NCI-H82 treated with DMSO at 0.1 percent for 48 hours (cell line): ENCODE data around the gene KRTAP10-2.
"Not testable (repeated sequence)": the region's sequence is repeated elsewhere in the genome, so short reads cannot be mapped to it uniquely, and the experiment has no call there.

Experiments
- DNase-seq: peaks from one replicate; lab custom pipeline; 2025; ENCODE audit not compliant: unreplicated experiment; lab: John Stamatoyannopoulos, UW

Gene KRTAP10-2, protein sequence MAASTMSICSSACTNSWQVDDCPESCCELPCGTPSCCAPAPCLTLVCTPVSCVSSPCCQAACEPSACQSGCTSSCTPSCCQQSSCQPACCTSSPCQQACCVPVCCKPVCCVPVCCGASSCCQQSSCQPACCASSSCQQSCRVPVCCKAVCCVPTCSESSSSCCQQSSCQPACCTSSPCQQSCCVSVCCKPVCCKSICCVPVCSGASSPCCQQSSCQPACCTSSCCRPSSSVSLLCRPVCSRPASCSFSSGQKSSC

DNA sequence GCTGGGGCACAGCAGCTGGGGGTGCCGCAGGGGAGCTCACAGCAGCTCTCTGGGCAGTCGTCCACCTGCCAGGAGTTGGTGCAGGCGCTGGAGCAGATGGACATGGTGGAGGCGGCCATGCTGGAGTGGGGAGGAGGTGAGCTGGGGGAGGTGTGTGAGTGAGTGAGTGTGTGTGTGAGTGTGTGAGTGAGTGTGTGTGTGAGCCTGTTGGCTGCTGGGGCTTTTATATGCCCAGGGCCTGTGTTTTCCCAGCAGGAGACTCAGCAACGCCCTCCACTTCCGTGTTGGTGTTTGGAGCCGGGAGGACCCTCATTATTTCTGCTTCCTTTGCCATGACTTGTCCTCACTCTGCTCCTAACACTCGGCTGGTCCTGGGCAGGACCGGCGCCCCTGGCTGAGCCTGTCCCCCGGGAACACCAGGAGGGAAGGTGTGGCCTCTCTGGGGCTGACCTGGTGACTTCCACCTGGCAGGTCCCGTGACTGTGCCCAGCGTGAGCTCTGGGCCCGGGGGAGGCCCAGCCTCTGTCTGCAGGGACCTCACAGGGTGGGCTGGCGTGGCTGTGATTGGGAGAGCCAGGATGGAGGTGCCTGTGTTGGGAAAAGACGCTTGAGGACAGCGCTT, at the start of gene KRTAP10-2:
TSS of gene KRTAP10-2 (minus strand) at position 166 of the 622 bp plus-strand sequence. CDS start at position 119, 47 bp downstream.
- DNase-seq: no peak

DNA sequence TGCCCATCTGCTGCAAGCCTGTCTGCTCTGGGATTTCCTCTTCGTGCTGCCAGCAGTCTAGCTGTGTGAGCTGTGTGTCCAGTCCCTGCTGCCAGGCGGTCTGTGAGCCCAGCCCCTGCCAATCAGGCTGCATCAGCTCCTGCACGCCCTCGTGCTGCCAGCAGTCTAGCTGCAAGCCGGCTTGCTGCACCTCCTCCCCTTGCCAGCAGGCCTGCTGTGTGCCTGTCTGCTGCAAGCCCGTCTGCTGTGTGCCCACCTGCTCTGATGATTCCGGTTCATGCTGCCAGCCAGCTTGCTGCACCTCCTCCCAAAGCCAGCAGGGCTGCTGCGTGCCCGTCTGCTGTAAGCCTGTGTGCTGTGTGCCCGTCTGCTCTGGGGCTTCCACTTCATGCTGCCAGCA, 49.8 kb upstream of the KRTAP10-2 start:
- DNase-seq: not testable (repeated sequence)

DNA sequence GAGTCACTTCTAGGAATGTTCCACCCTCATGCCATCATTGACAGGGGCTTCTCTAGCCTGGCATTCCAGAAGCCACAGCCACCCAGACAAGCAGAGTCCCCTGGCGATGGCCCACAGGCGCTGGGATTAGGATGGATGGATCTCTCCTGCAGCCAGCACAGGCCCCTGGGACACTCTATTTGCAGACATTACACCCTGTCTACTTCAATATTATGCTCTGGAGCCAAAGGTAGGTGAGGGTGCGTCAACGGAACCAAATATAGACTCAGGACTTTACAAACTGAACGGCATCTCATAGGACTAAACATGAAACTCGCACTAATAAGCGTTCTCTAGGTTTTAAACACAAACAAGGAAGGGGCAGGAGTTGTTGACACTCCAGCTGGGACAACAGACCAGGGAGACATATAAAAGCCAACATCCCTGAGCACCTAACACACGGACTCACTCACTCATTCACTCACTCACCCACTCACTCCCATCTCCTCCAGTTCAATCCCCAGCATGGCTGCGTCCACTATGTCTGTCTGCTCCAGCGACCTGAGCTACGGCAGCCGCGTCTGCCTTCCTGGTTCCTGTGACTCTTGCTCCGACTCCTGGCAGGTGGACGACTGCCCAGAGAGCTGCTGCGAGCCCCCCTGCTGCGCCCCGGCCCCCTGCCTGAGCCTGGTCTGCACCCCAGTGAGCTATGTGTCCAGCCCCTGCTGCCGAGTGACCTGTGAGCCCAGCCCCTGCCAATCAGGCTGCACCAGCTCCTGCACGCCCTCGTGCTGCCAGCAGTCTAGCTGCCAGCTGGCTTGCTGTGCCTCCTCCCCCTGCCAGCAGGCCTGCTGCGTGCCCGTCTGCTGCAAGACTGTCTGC, 49.0 kb upstream of the KRTAP10-2 start, which contains the start of gene KRTAP10-7:
TSS of gene KRTAP10-7 (plus strand) at position 480 of the 861 bp plus-strand sequence. CDS start at position 505, 25 bp downstream.
- DNase-seq: not testable (repeated sequence)

DNA sequence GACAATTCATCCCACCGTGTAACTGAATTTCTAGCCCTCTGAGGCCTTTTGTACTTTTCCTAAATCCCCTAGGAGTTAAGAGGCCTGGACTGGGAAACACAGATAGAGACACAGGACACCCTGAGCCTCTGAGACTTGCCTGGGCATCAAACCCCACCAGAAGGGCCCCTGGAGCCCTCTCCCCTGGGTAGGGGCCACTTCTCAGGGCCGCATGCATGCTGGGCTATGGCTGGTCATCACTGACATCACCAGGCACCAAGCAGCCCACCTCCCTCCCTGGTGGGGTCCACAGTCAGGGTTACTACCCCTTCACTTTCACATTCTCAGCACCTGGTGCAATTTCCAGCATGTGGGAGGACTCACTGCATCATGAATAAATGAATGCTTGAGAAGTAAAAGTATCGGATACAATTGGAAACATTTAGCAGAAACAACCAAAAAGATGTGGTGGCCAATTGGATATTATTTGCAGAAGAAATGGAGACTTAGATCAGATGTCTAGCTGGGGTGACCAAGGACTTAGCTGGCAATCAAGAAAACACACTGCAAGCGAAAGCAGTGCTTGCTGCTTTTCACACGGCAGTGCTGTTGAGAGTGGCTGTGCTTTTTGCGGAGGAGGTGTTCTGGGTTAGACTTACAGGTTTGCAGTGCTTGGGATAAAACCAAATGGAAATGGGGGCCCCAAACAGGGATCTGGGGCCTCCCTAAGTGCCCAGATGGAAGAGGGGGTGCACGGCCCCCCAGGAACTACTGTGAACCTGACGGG, 48.1 kb upstream of the KRTAP10-2 start:
- no peak for DNase-seq

DNA sequence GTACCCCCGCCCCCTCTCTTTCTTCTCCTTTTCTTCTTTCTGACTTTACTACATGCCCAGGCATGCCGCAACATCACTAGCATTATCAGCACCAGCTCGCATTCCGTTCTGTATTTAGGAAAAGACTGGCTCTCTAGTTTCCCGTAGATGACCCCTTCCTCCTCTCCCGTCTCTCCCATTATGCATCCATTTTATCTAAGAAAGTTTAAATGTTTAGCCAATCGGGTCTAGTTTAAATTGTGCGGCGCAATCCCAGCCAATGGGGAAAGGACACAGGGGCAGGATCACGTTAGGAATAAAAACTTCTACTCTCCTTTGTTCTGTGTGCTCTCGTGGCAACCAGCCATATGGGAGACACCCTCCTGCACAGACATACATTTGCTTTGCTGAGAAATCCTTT, 46.8 kb upstream of the KRTAP10-2 start:
- no peak for DNase-seq

DNA sequence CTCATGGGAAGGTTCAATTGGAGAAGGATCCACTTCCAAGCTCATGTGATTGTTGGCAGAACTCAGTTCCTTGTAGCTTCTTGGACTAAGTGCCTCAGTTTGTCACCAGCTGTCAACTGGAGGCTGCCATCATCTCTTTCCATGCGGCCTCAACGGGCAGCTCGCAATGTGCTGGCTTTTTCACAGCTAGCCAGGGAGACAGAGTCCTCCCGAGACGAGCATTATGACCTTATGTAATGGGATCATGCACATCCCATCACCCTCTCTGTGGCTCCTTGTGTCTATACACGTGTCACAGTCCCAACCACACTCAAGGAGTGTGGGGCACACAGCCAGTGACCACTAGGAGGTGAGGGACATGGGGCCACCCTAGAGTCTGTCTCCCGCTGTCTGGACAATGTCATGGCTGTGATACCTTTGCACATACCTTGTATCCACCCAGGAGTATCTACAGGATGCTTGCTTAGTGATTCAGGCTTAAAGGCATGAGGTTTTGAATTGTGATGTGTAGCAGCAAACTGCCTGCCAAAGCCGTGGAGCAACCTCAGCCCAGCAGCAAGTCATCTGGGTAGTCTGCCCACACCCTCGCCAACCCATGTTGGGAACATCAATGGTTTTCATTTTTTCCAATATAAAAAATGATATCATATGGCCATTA, 44.9 kb upstream of the KRTAP10-2 start:
- no peak for DNase-seq

DNA sequence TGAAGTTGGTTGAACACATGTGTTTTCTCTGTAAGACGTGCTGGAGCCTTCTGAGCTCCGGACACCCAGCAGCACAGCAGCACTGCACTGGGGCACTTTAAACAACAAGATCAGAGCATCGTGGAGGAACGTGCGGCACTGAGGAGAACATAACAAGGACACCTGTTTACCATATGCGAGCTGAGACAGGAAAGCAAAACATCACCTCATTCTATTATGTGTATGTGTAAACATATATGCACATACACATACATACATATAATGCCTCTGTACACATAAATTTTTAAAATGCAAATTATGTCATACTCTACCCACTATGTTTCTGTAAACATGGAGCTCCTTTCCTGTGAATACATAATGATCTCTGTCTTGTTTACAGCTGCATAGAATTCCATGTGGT, 44.2 kb upstream of the KRTAP10-2 start:
- DNase-seq: no peak

DNA sequence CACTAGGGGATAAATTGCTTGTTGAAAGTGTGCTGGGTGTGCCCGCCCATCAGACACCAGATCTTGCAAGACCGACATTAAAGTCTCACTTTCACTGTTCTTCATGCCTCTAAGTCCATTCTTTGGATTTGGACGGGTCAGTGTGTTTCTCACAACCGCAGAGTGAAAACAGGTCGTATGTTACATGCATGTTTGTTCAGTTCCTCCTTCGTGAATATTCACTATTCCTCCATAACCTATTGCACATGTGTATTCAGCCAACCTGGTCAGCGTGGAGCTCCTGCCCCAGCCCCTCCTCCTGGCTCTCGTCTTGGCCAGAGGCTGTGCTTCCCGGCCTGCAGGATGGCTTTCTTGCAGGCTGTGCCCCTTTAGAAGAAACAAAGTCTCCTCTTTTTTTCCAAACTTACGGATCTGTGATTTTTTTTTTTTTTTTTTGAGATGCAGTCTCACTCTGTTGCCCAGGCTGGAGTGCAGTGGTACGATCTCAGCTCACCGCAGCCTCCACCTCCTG, 43.2 kb upstream of the KRTAP10-2 start:
- no peak for DNase-seq

DNA sequence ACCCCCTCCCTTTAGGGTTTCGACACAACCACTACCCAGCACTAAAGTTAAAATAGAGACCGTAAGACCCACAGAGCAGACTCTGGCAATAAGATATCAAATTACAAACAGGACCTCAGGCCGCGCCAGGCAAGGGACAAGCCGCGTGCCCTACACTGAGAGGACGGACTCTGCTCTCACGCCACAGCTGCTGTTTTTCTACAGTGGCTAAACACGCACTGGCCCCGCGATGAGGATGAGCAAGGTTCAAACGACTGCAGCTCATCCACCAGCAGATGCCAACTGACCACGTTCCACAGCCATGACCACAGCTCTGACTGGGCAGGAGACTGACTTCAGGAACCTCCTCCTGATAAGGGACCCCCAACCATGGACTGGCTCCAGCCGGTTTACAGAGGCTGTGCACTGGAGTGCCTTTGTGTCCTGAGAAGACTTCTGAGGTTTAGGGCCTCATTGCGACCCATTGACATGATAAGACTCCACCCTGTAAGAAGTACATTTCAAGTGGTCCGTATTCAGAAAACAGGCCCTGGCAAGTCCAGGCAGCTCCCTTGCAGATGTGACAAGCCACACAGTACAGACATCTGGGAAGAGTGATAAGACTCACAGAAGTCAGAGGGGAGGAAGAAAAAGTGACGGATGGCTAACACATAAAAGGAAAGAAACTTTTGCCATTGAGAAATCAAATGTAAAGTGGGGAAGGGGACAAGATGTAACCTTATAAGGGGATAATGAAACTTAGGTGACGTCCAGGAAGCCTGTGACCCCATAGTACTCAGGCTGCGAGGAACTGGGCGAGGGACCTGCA, 42.5 kb upstream of the KRTAP10-2 start:
- no peak for DNase-seq

DNA sequence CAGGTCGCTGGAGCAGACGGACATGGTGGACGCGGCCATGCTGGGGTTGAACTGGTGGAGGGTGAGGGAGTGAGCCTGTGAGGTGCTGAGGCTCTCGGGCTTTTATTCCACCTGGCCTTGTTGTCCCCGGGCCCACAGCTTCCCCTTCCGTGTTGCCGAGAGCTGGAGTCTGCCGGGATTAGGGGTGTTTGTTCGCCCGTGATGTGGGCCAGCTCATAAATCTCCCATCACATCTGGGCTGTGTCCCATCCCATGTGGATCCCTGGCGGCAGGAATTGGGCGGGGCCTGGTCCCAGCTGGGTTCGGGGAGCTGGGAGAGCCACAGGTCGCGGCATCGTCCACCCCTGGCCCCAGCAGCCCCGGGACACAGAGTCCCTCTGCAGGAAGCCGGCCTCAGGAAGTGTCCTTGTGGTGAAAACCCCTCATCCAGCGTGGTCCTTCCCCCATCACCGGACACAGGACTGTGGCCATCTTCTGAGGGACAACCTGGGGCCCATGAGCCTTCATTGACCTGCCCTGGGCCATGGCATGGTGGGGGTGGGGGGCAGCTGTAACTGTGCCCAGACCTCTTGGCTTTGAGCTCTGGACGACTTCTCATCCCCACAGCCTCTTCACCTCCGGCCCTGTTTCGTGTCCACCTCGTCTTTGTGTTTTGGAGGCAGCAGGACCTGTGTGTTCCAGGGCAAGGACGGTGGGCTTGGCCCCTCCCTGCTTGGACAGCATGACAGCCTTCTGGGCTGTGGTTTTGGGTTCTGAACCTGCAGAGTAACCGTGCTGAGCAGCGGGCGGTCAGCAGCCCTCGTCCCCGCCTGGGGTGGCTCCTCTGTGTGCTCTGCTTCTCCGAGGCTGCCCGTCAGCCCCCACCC, 41.4 kb upstream of the KRTAP10-2 start, which contains the start of gene KRTAP10-6:
TSS of gene KRTAP10-6 (minus strand) at position 60 of the 866 bp plus-strand sequence. CDS start at position 39, 21 bp downstream.
- no peak for DNase-seq

DNA sequence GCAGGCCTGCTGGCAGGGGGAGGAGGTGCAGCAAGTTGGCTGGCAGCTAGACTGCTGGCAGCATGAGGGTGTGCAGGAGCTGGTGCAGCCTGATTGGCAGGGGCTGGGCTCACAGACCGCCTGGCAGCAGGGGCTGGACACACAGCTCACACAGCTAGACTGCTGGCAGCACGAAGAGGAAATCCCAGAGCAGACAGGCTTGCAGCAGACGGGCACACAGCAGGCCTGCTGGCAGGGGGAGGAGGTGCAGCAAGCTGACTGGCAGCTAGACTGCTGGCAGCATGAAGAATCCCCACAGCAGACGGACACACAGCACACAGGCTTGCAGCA, 40.5 kb upstream of the KRTAP10-2 start:
- not testable (repeated sequence) for DNase-seq

DNA sequence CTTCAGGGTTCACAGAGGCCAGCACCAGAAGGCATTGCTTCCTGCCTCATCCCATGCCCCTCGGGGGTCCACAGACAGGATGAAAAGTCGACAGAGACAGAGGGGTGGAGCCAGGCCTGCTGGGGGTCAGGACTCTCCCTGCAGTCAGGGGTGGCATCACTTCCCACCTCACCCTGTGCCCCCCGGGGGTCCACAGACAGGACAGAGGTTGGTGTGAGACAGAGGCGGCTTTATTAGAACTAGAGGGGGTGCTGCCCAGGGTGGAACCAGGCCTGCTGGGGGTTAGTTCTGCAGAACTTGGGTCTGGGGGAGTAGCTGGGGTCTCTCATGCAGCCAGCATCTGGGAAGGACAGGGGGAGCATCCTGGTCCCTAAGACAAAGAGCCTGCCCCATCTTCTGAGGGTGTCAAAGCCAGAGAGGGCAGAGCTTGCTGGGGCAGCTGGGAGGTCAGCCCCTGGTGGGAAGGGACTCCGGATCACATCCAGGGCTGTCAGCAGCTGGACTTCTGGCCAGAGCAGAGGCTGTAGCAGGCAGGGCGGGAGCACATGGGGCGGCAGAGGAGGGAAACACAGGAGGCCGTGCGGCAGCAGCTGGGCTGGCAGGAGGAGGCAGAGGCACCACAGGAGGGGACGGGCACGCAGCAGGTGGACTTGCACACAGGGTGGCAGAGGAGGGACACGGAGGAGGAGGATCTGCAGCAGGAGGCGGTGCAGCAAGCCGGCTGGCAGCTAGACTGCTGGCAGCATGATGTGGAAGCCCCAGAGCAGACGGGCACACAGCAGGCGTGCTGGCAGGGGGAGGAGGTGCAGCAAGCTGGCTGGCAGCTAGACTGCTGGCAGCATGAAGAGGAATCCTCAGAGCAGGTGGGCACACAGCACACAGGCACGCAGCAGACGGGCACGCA, 39.8 kb upstream of the KRTAP10-2 start:
- DNase-seq: not testable (repeated sequence)

DNA sequence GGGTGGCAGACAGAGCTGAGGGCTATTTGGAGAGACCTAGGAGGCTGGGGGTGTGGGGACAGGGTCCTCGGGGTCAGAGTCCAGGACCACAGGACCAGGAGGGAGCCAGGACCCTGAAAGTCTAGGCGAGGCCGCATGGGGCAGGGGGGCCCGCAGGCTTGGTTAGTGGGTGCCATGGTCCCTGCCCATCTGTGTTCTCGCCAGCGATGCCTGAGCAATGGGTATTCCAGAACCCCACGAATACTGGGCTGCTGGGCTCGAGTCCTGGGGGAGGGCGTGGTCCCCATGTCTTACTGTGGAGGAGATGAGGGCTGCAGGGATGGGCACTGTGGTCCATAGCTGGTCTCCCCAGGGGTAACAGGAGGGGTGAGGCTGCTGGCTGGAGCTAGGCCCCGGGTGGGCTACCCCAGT, 39.0 kb upstream of the KRTAP10-2 start:
- DNase-seq: no peak

DNA sequence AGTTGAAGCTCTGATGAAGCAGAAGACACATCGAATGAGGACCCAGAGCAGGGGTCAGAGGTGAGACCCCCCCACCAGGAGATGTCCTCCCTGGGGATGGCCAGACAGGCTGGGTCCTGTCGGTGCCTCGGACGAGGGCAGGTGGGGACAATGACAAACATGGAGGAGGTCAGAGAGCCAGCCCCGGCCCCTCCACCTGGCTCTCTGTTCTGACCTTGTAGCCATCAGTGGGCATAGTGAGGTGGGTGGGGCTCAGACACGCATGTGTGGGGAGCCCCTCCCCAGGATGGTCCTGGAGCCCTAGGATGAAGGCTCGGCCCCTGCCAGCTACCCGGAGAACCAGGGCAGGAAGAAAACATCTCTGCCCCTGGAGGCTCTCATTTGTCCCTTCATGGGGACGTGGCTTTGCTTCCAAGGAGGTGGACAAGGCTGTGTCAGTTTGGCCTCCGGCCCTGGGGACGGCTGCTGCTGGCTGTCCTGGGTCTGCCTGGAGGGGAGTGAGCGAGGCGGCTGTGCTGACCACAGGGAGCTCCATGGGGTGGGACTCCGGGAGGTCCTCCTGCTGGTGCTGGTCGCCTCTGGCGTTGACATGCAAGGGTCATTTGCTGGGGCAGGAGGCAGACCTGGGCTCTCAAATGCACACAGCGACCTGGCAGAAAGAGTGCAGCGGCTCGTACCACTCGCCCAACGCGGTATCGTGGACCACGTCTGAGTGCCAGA, 38.4 kb upstream of the KRTAP10-2 start:
- DNase-seq: no peak

DNA sequence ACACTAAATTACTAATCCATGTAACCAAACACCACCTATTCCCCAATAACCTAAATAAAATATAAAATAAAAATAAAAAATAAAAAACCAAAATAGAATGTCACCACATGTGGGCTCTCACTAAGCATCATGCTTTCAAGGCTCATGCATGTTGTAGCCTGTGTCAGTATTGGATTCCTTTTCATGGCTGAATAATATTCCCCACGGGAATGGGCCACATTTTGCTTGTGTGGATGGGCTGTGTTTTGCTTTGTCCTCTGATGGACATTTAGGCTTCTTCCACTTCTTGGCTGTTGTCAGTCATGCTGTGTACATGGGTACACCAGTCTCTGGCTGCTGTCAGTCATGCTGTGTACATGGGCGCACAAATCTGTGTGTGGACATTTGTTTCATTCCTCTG, 37.8 kb upstream of the KRTAP10-2 start:
- DNase-seq: no peak

DNA sequence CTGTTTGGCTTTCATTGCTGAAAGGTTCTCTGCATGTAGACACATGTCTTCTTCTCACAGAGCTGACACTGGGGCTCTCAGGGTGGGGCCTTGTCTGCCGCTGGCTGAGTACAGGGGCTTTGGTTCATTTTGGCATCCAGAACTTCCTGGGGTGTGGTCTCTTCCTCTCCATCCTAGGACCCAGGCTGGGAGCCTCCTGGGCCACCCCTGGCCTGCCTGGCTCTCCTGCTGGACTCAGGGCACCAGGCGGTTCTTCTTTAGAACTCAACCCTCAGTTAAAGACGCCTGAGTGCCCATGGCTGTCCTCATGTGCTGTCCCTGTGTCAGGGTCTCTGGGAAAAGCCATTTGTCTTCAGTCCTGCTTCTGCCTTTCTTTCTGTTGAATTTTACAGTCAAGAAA, 34.6 kb upstream of the KRTAP10-2 start:
- DNase-seq: no peak

DNA sequence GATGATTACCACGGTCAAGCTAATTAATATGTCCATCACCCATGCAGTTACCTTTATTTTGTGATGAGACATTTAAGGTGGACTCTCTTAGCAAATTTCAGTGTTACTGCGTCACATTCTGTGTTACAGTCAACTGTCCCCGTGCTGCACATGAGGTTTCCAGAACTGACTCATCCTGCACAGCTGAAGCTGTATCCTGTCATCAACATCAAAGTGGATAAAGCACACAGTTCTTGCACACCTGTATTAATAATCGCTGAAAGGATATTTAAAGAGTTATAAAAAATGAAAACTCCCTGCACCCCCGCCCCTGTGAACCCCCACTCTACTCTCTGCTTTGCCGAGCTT, 32.5 kb upstream of the KRTAP10-2 start:
- DNase-seq: no peak
